T-cell (primary cell): ENCODE results near the gene FAT2. TPM values are rescaled to one million over a fixed set of nuclear protein-coding genes. Genes with fewer than 3 reads are reported as not detected.

Experiments
- ATAC-seq, 4 experiments: fragments of 200-7000 bp in 3 of 4; fragments of 150-1000 bp in 1 of 4; cut with Tn5 transposase; replicated peaks in 1 of 4; 1 replicate in 3 of 4; 2 replicates in 1 of 4; pipeline ENCODE4 v1.10.0; 2021; ENCODE audit warnings: moderate library complexity in 3 of 4, mild to moderate bottlenecking in 2 of 4, moderate number of reproducible peaks in 1 of 4
- CTCF ChIA-PET, 2 donors: fragments of 300-600 bp; sonication (Branson Sonifier 250); formaldehyde crosslinking; loops; one replicate each; lab custom pipeline; 2022; ENCODE audit warnings: antibody characterized with exemption in 2 of 2; lab: Charles Lee
- POLR2A ChIA-PET, 2 donors: fragments of 300-600 bp; sonication (Branson Sonifier 250); formaldehyde crosslinking; loops; one replicate each; lab custom pipeline; 2022; ENCODE audit warnings: antibody characterized with exemption in 2 of 2; lab: Charles Lee
- DNase-seq, 35 experiments: peaks; one replicate each; pipeline versions ENCODE4 v3.0.0 to v3.0.0-alpha.2; 2013 to 2023
- H3K27ac ChIP-seq: one replicate; pipeline ENCODE4 v1.5.1; 2013; ENCODE audit warnings: low read length
- H3K27me3 ChIP-seq, 2 experiments: replicated peaks in 1 of 2; 1 replicate in 1 of 2; 2 replicates in 1 of 2; pipeline versions ENCODE4 v1.6.1 to v1.7.0; 2013; ENCODE audit warnings: low read length in 1 of 2, mixed read lengths in 1 of 2; ENCODE audit not compliant: control insufficient read depth in 2 of 2, insufficient read depth in 2 of 2; ENCODE audit errors: extremely low read depth in 1 of 2
- H3K36me3 ChIP-seq, 2 donors: 1 replicate in 1 of 2; 2 replicates in 1 of 2; pipeline versions ENCODE4 v1.6.1 to v1.7.0; 2013; ENCODE audit warnings: low read length in 1 of 2; ENCODE audit not compliant: control insufficient read depth in 2 of 2, insufficient read depth in 1 of 2; ENCODE audit errors: extremely low read depth in 1 of 2
- H3K4me1 ChIP-seq, 2 experiments: 1 replicate in 1 of 2; 2 replicates in 1 of 2; pipeline versions ENCODE4 v1.6.1 to v1.7.0; 2013; ENCODE audit warnings: low read length in 2 of 2, mixed read lengths in 1 of 2; ENCODE audit not compliant: insufficient read depth in 2 of 2, control insufficient read depth in 1 of 2; ENCODE audit errors: extremely low read depth in 1 of 2
- H3K4me3 ChIP-seq, 2 donors: 1 replicate in 1 of 2; 2 replicates in 1 of 2; pipeline versions ENCODE4 v1.5.1 to v1.7.0; 2013; ENCODE audit warnings: mild to moderate bottlenecking in 2 of 2, low read length in 1 of 2, moderate library complexity in 1 of 2; ENCODE audit not compliant: control insufficient read depth in 1 of 2; ENCODE audit errors: extremely low read depth in 1 of 2
- H3K9me3 ChIP-seq: 2 replicates; pipeline ENCODE4 v1.7.0; 2013
- H3K27ac Mint-ChIP-seq, 2 donors: one replicate each; pipeline ENCODE4 v1.8.0; 2020 to 2021; ENCODE audit warnings: mild to moderate bottlenecking in 2 of 2, mixed read lengths in 2 of 2
- H3K27me3 Mint-ChIP-seq, 2 donors: one replicate each; pipeline ENCODE4 v1.8.0; 2021 to 2022; ENCODE audit warnings: mixed read lengths in 2 of 2
- H3K36me3 Mint-ChIP-seq: one replicate; pipeline ENCODE4 v1.8.0; 2021; ENCODE audit warnings: mixed read lengths
- H3K4me1 Mint-ChIP-seq, 3 donors: one replicate each; pipeline ENCODE4 v1.8.0; 2020 to 2022; ENCODE audit warnings: mixed read lengths in 3 of 3, mild to moderate bottlenecking in 1 of 3
- H3K4me3 Mint-ChIP-seq, 3 donors: one replicate each; pipeline ENCODE4 v1.8.0; 2020 to 2022; ENCODE audit warnings: mild to moderate bottlenecking in 3 of 3, mixed read lengths in 3 of 3, moderate library complexity in 3 of 3
- H3K9me3 Mint-ChIP-seq, 3 donors: one replicate each; pipeline ENCODE4 v1.8.0; 2020 to 2022; ENCODE audit warnings: mixed read lengths in 3 of 3
- WGBS: methylation state at CpG from one replicate; pipeline ENCODE4 v1.1.5; 2013; ENCODE audit warnings: missing lambda C conversion rate; ENCODE audit not compliant: insufficient coverage; 5-methylcytosine and 5-hydroxymethylcytosine counted together
- total RNA-seq, 35 experiments: library from RNA in 6 of 35; stranded (reverse) in 6 of 35; fragments of 120-200 nt in 1 of 35; gene quantifications; one replicate each; pipeline versions ENCODE4 v1.2.1 to v1.2.4 and lab custom pipeline; 2013 to 2026

Gene FAT2
- total RNA-seq, 5 donors from 2014 or later (not counting 1 experiment from before 2014, with no cell fraction given), result not detected

- no peak overlapping the region for H3K4me3 Mint-ChIP-seq
- ATAC-seq (no peak), DNase-seq (no peak)
- POLR2A ChIA-PET, result no interaction called here
- Histone ChIP-seq H3K27ac (no peak overlapping the region), H3K27me3 (peaks cover 0 to 17% of the 10 kb centered on the region in 2 experiments), H3K36me3 (no peaks in the 10 kb centered on the region), H3K4me3 (no peak overlapping the region), H3K4me1 (no peaks in the 10 kb centered on the region), H3K9me3 (no peaks in the 10 kb centered on the region)
- H3K9me3 Mint-ChIP-seq, result no peaks in the 10 kb centered on the region
- CTCF ChIA-PET, result no interaction called here
- no peaks in the 10 kb centered on the region for H3K36me3 Mint-ChIP-seq
- 94% methylated on average over 15 of the region's 15 CpGs for WGBS
- peaks cover 0 to 1% (median 0%) of the 10 kb centered on the region in 3 donors for H3K4me1 Mint-ChIP-seq
- H3K27ac Mint-ChIP-seq, result no peak overlapping the region
- peaks cover 5 to 8% of the 10 kb centered on the region in 2 donors for H3K27me3 Mint-ChIP-seq
These were observed 41.4 kb upstream of the FAT2 start for GRCh38 chr5:151632524-151632923.

- Histone ChIP-seq H3K4me1 (no peaks in the 10 kb centered on the region), H3K36me3 (no peaks in the 10 kb centered on the region), H3K27ac (no peak overlapping the region), H3K4me3 (no peak overlapping the region), H3K9me3 (no peaks in the 10 kb centered on the region), H3K27me3 (peaks cover 0 to 17% of the 10 kb centered on the region in 2 experiments)
- Mint-ChIP-seq H3K9me3 (no peaks in the 10 kb centered on the region), H3K4me1 (peaks cover 0 to 6% (median 0%) of the 10 kb centered on the region in 3 donors), H3K27me3 (peaks cover 5 to 8% of the 10 kb centered on the region in 2 donors), H3K36me3 (no peaks in the 10 kb centered on the region), H3K27ac (no peak overlapping the region), H3K4me3 (no peak overlapping the region)
- POLR2A ChIA-PET, result no interaction called here
- 87% methylated on average over 3 of the region's 5 CpGs for WGBS
- CTCF ChIA-PET, result no interaction called here
- DNase-seq (no peak), ATAC-seq (no peak)
These were observed 40.8 kb upstream of the FAT2 start for GRCh38 chr5:151631941-151632340.

GRCh38 chr5:151630088-151630487 is 39.0 kb upstream of the FAT2 start:
- no peak for DNase-seq
- Mint-ChIP-seq H3K4me1 (peaks cover 0 to 6% (median 0%) of the 10 kb centered on the region in 3 donors), H3K27me3 (peaks cover 5 to 8% of the 10 kb centered on the region in 2 donors), H3K4me3 (no peak overlapping the region), H3K36me3 (no peaks in the 10 kb centered on the region), H3K9me3 (no peaks in the 10 kb centered on the region), H3K27ac (no peak overlapping the region)
- ATAC-seq, result no peak
- no peaks in the 10 kb centered on the region for H3K36me3 ChIP-seq
- ChIA-PET CTCF (no interaction called here), POLR2A (no interaction called here)
- no peak overlapping the region for H3K4me3 ChIP-seq
- peaks cover 0 to 17% of the 10 kb centered on the region in 2 experiments for H3K27me3 ChIP-seq
- H3K4me1 ChIP-seq, result no peaks in the 10 kb centered on the region
- no peak overlapping the region for H3K27ac ChIP-seq
- no peaks in the 10 kb centered on the region for H3K9me3 ChIP-seq

- H3K4me1 ChIP-seq, result no peaks in the 10 kb centered on the region
- no peak overlapping the region for H3K4me3 Mint-ChIP-seq
These were observed 37.1 kb upstream of the FAT2 start for GRCh38 chr5:151628112-151628823.

GRCh38 chr5:151627650-151628049 is 36.5 kb upstream of the FAT2 start:
- no peaks in the 10 kb centered on the region for H3K36me3 ChIP-seq
- no peak overlapping the region for H3K27ac Mint-ChIP-seq
- H3K27me3 Mint-ChIP-seq, result peaks cover 5 to 8% of the 10 kb centered on the region in 2 donors
- no peak overlapping the region for H3K4me3 ChIP-seq
- H3K27me3 ChIP-seq, result peaks cover 0 to 15% of the 10 kb centered on the region in 2 experiments
- 98% methylated on average over 6 of the region's 6 CpGs for WGBS
- H3K36me3 Mint-ChIP-seq, result no peaks in the 10 kb centered on the region
- no peak overlapping the region for H3K4me3 Mint-ChIP-seq
- no peaks in the 10 kb centered on the region for H3K9me3 ChIP-seq
- no peaks in the 10 kb centered on the region for H3K9me3 Mint-ChIP-seq
- ChIA-PET CTCF (no interaction called here), POLR2A (no interaction called here)
- peaks cover 0 to 6% (median 0%) of the 10 kb centered on the region in 3 donors for H3K4me1 Mint-ChIP-seq
- ATAC-seq (no peak), DNase-seq (no peak)
- H3K4me1 ChIP-seq, result no peaks in the 10 kb centered on the region
- no peak overlapping the region for H3K27ac ChIP-seq

More at GRCh38 chr5:151628112-151628823, 37.1 kb upstream of the FAT2 start:
- Histone ChIP-seq H3K4me3 (no peak overlapping the region), H3K27me3 (peaks cover 0 to 17% of the 10 kb centered on the region in 2 experiments), H3K9me3 (no peaks in the 10 kb centered on the region), H3K27ac (no peak overlapping the region), H3K36me3 (no peaks in the 10 kb centered on the region)
- WGBS, result 100% methylated on average over 4 of the region's 7 CpGs
- ATAC-seq (no peak), DNase-seq (no peak)
- H3K27me3 Mint-ChIP-seq, result peaks cover 5 to 8% of the 10 kb centered on the region in 2 donors
- no peak overlapping the region for H3K27ac Mint-ChIP-seq
- H3K36me3 Mint-ChIP-seq, result no peaks in the 10 kb centered on the region
- H3K4me1 Mint-ChIP-seq, result peaks cover 0 to 6% (median 0%) of the 10 kb centered on the region in 3 donors
- ChIA-PET CTCF (no interaction called here), POLR2A (no interaction called here)
- no peaks in the 10 kb centered on the region for H3K9me3 Mint-ChIP-seq

GRCh38 chr5:151625285-151625684 is 34.2 kb upstream of the FAT2 start:
- ChIA-PET CTCF (interaction anchor here in 1 of 2 donors (0.5 kb wide), 1 partner anchor 373 kb away, joined by 6 read pairs; the partner anchor contains the start of gene GM2A), POLR2A (no interaction called here)

More at GRCh38 chr5:151625285-151625684, 34.2 kb upstream of the FAT2 start:
- no peak overlapping the region for H3K27ac ChIP-seq
- no peaks in the 10 kb centered on the region for H3K9me3 Mint-ChIP-seq
- 86% methylated on average over 9 of the region's 9 CpGs for WGBS
- H3K27me3 ChIP-seq, result peaks cover 0 to 31% of the 10 kb centered on the region in 2 experiments
- H3K4me1 ChIP-seq, result no peaks in the 10 kb centered on the region
- no peaks in the 10 kb centered on the region for H3K36me3 Mint-ChIP-seq
- H3K4me1 Mint-ChIP-seq, result peaks cover 0 to 19% (median 0%) of the 10 kb centered on the region in 3 donors
- peaks cover 8 to 12% of the 10 kb centered on the region in 2 donors for H3K27me3 Mint-ChIP-seq
- DNase-seq, result no peak
- no peak for ATAC-seq
- no peak overlapping the region for H3K27ac Mint-ChIP-seq
- no peak overlapping the region for H3K4me3 Mint-ChIP-seq
- no peak overlapping the region for H3K4me3 ChIP-seq
- no peaks in the 10 kb centered on the region for H3K36me3 ChIP-seq
- no peaks in the 10 kb centered on the region for H3K9me3 ChIP-seq
